Suprapubic skin (tissue), 4 donors: ENCODE results near the gene ELMO3. TPM values are rescaled to one million over a fixed set of nuclear protein-coding genes. Genes with fewer than 3 reads are reported as not detected.

Experiments
- DNase-seq, 2 donors: peaks; one replicate each; pipeline ENCODE4 v3.0.0-alpha.2; 2019; ENCODE audit warnings: low spot score in 2 of 2
- H3K27ac ChIP-seq: fragments of 200-600 bp; sonication (generic); one replicate; pipeline ENCODE4 v1.5.1; 2019
- H3K27me3 ChIP-seq: fragments of 200-600 bp; sonication (generic); one replicate; pipeline ENCODE4 v1.5.1; 2019
- H3K36me3 ChIP-seq: fragments of 200-600 bp; sonication (generic); one replicate; pipeline ENCODE4 v1.5.1; 2019
- H3K4me1 ChIP-seq: fragments of 200-600 bp; sonication (generic); one replicate; pipeline ENCODE4 v1.5.1; 2019
- H3K4me3 ChIP-seq: fragments of 200-600 bp; sonication (generic); one replicate; pipeline ENCODE4 v1.5.1; 2019; ENCODE audit warnings: mild to moderate bottlenecking
- H3K9me3 ChIP-seq: fragments of 200-600 bp; sonication (generic); one replicate; pipeline ENCODE4 v1.5.1; 2019
- EP300 ChIP-seq: sonication (generic); formaldehyde crosslinking; IDR thresholded peaks from one replicate; pipeline ENCODE4 v1.6.1; 2017; ENCODE audit warnings: antibody characterized with exemption
- POLR2A ChIP-seq, 2 donors: fragments of 450-650 bp; IDR thresholded peaks; one replicate each; pipeline ENCODE4 v1.6.1; 2017; ENCODE audit warnings: antibody characterized with exemption in 2 of 2, mild to moderate bottlenecking in 2 of 2, moderate library complexity in 2 of 2
- POLR2AphosphoS5 ChIP-seq, 3 donors: sonication (generic); formaldehyde crosslinking; IDR thresholded peaks; one replicate each; pipeline ENCODE4 v1.6.1; 2017; ENCODE audit warnings: antibody characterized with exemption in 3 of 3
- WGBS: methylation state at CpG from one replicate; pipeline ENCODE4 v1.1.5; 2018; 5-methylcytosine and 5-hydroxymethylcytosine counted together
- total RNA-seq, 4 donors: library from RNA; depleted of rRNA; stranded (reverse); fragments of >200 nt; gene quantifications; one replicate each; pipeline ENCODE4 v1.1.0, GENCODE V29; 2016
- TF ChIP-seq, protein P1 (sequence below), 2 donors: fragments of 200-600 bp in 1 of 2; fragments of 450-650 bp in 1 of 2; sonication (generic) in 1 of 2; IDR thresholded peaks; one replicate each; pipeline ENCODE4 v1.5.1; 2016 to 2019; ENCODE audit warnings: antibody characterized with exemption in 2 of 2, mild to moderate bottlenecking in 1 of 2, moderate library complexity in 1 of 2

The ELMO3 gene
- total RNA-seq, 4 donors from 2014 or later = 48.0 to 77.6 (median 56.7) TPM

DNA sequence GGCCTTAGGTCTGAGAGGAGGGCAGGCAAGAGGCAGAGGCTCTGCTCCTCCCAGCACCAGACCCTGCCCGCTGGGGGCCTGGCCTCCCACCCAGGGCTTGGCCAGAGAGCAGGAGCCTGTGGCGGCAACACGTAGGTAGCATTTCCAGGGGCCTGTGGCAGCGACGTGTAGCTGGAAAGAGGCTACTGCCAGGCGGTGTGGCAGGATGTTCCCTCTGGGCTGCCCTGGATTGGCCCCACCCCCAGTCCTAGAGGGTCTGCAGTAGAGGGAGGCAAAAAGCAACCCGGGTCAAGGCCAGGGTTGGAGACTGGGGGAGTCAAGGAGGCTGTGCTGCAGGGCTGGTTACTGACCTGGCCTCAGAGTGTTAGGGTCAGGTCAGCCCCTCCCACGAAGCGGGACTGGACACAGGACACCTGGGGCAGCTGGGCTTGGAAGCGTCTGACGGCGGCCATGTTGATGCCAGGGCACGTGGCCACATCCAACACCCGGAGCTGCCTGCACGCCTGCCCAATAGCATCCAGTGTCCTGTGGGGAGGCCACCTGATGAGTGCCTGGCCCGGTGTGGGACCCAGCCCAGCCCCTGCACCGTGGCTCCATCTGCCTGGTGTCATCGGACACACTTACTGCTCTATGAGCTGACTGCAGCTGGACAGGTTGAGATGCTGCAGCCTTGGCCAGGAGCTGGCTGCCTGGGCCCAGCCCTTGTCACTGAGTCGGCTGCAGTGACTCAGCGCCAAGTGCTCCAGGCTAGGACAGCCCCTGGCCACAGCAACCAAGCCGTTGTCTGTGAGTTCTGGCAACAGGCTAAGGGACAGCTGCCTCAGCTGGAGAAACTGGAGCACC is 8.5 kb downstream of the ELMO3 start:
- Histone ChIP-seq H3K36me3 (peaks cover 26% of the 10 kb centered on the region), H3K4me1 (peaks cover 6% of the 10 kb centered on the region), H3K4me3 (no peak overlapping the region), H3K27me3 (no peaks in the 10 kb centered on the region), H3K27ac (no peak overlapping the region), H3K9me3 (no peaks in the 10 kb centered on the region)
- TF ChIP-seq EP300 (no peak), POLR2AphosphoS5 (IDR thresholded peaks at IDR 0.05) (no peak), POLR2A (IDR thresholded peaks at IDR 0.05) (no peak)
- TF ChIP-seq, protein P1, sequence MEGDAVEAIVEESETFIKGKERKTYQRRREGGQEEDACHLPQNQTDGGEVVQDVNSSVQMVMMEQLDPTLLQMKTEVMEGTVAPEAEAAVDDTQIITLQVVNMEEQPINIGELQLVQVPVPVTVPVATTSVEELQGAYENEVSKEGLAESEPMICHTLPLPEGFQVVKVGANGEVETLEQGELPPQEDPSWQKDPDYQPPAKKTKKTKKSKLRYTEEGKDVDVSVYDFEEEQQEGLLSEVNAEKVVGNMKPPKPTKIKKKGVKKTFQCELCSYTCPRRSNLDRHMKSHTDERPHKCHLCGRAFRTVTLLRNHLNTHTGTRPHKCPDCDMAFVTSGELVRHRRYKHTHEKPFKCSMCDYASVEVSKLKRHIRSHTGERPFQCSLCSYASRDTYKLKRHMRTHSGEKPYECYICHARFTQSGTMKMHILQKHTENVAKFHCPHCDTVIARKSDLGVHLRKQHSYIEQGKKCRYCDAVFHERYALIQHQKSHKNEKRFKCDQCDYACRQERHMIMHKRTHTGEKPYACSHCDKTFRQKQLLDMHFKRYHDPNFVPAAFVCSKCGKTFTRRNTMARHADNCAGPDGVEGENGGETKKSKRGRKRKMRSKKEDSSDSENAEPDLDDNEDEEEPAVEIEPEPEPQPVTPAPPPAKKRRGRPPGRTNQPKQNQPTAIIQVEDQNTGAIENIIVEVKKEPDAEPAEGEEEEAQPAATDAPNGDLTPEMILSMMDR (IDR thresholded peaks at IDR 0.05) = no peak
- 65% methylated on average over 10 of the region's 21 CpGs for WGBS
- no peak for DNase-seq

DNA sequence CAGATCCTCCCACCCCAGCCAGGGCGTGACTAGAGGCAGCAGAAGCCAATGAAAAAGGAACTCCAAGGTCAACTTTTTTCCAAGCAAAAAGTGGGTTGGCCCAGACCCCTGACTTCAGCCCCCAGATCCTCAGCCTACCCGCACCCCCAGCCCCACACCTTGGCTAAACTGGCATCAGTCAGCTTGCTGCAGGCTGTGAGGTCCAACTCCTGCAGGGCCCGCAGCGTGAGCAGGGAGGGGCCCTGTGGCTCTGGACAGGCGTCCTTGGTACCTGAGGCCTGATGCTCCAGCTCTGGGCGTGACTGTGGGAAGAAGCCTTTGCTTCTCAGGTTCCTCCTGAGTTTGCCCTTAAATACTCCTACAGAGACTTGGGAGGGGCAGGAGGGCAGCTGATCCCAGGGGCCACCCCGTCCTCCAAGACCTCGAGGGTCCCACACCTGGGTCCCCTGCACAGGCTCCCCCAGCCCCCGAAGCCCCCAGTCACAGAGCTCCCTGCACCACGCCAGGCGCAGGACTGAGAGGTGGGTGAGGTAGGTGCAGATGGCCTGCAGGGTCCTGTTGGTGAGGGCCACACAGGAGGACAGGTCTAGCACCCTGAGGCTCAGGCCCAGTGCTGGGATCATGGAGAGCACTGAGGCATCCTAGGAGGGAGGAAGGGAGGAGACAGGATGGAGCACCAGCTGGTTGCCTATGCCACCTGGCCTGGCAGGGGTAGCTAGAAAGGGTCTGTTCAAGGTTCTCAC is 9.4 kb downstream of the ELMO3 start:
- H3K4me1 ChIP-seq = peaks cover 10% of the 10 kb centered on the region
- peaks cover 17% of the 10 kb centered on the region for H3K36me3 ChIP-seq
- no peaks in the 10 kb centered on the region for H3K9me3 ChIP-seq
- H3K27ac ChIP-seq = no peak overlapping the region
- TF ChIP-seq POLR2A (IDR thresholded peaks at IDR 0.05) (no peak), EP300 (no peak), POLR2AphosphoS5 (IDR thresholded peaks at IDR 0.05) (no peak)
- TF ChIP-seq, protein P1 (IDR thresholded peaks at IDR 0.05) = no peak
- no peak overlapping the region for H3K4me3 ChIP-seq
- 90% methylated on average over 6 of the region's 11 CpGs for WGBS
- H3K27me3 ChIP-seq = no peaks in the 10 kb centered on the region
- no peak for DNase-seq

DNA sequence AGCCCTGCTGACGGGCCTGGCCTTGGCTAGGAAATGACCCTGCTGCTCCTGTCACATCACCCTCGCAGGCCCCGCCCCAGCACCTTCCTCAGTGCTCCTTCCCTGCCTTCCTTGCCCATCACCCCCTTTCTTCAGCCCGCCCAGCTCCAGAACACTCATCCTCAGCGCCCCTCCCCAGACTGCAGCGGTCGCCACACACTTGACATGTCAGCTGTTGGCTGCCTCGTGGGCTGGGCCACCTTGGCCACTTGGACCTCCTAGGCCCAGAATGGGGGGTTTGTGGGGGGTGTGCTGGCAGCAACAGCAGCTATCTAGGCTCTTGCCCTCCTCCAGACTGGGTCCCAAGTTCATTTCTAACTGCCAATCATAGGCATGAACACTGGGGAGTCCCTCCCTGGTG is 10.6 kb downstream of the ELMO3 start:
- H3K27me3 ChIP-seq = no peaks in the 10 kb centered on the region
- H3K9me3 ChIP-seq = no peaks in the 10 kb centered on the region
- peaks cover 11% of the 10 kb centered on the region for H3K4me1 ChIP-seq
- no peak overlapping the region for H3K4me3 ChIP-seq
- H3K36me3 ChIP-seq = peaks cover 9% of the 10 kb centered on the region
- WGBS = 88% methylated on average over 8 of the region's 8 CpGs
- TF ChIP-seq EP300 = no peak
- TF ChIP-seq POLR2AphosphoS5 (IDR thresholded peaks at IDR 0.05) = no peak
- TF ChIP-seq POLR2A (IDR thresholded peaks at IDR 0.05) = no peak
- TF ChIP-seq, protein P1 (IDR thresholded peaks at IDR 0.05) = no peak
- DNase-seq = no peak
- no peak overlapping the region for H3K27ac ChIP-seq

DNA sequence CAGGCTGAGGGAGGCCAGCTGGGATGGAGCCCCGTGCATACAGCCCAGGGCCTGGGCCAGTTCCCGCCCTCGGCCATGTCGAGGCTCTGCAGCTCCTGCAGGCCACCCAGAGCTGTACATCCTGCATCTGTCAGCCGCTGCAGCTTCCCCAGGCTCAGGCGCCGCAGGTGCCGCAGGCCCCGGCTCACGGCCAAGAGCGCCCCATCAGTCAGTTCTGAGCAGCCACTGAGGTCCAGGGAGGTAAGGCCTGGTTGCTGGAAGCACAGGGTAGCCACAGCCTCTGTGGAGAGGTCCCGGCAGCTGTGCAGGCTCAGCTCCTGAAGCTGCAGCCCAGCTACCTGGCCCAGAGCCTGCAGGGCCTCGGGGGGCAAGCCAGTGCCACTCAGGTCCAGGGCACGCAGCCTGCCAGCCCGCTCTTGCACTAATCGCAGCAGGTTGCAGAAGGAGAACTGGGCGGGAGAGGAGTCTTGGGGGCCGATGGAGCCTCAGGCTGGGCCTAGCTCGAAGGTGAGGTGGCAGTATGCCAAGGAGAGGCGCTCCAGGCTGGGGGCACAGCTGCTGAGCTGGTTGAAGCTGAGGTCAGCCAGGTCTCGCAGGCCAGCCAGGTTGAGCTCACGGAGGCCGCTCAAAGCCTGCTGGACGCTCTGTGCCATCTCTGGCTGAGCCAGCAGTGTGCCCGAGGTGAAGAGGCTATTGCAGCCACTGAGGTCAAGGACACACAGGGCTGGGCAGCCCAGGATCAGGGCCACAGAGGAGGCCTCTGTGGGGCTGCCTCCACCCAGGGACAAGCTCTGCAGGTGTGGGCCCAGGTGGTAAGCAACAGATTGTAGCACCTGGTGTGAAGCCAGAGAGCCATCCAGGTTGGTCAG is 11.4 kb downstream of the ELMO3 start:
- WGBS = 93% methylated on average over 15 of the region's 25 CpGs
- no peak for DNase-seq

More for the DNA sequence above, 11.4 kb downstream of the ELMO3 start:
- H3K4me3 ChIP-seq = no peak overlapping the region
- H3K4me1 ChIP-seq = peaks cover 11% of the 10 kb centered on the region
- peaks cover 9% of the 10 kb centered on the region for H3K36me3 ChIP-seq
- no peaks in the 10 kb centered on the region for H3K9me3 ChIP-seq
- no peaks in the 10 kb centered on the region for H3K27me3 ChIP-seq
- TF ChIP-seq POLR2A (IDR thresholded peaks at IDR 0.05) (no peak), EP300 (no peak), POLR2AphosphoS5 (IDR thresholded peaks at IDR 0.05) (no peak)
- TF ChIP-seq, protein P1 (IDR thresholded peaks at IDR 0.05) = no peak
- H3K27ac ChIP-seq = no peak overlapping the region
